AG04449 (cell line): Measurements from ENCODE around the gene RASGEF1B.

ENCODE experiments used
- CTCF ChIA-PET: fragments of 350-600 bp; formaldehyde crosslinking; extraction: SDS; loops from one replicate; lab custom pipeline; 2021; ENCODE audit warnings: antibody characterized with exemption; lab: Yijun Ruan, JAX
- POLR2A ChIA-PET: fragments of 400-600, 350-600 bp; formaldehyde crosslinking; extraction: SDS; loops from one replicate; lab custom pipeline; 2020; ENCODE audit warnings: antibody characterized with exemption, inconsistent platforms; lab: Yijun Ruan, JAX
- DNase-seq: peaks from one replicate; pipeline ENCODE4 v3.0.0-alpha.2; 2010; ENCODE audit warnings: low read depth, low spot score
- H3K4me3 ChIP-seq: 2 replicates; pipeline ENCODE4 v1.5.1; 2011; ENCODE audit warnings: low read depth, mild to moderate bottlenecking, control low read depth, low read length
- CTCF ChIP-seq: IDR thresholded peaks from one replicate; pipeline ENCODE4 v1.5.1; 2011; ENCODE audit warnings: mild to moderate bottlenecking, moderate library complexity, low read length, control low read depth, inconsistent platforms; ENCODE audit not compliant: insufficient read depth; ENCODE audit errors: missing control alignments

RASGEF1B gene

GRCh38 chr4:81380437-81380836, 91.3 kb downstream of the RASGEF1B start:
- TF ChIP-seq CTCF = no peak
- no peak overlapping the region for H3K4me3 ChIP-seq
- POLR2A ChIA-PET = no interaction called here
- CTCF ChIA-PET = interaction anchor here (1.3 kb wide), 1 partner anchor 9 kb away, joined by 7 read pairs; no protein-coding TSS in a partner anchor
- DNase-seq = no peak

GRCh38 chr4:81378386-81378785, 93.3 kb downstream of the RASGEF1B start:
- TF ChIP-seq CTCF = no peak
- ChIA-PET CTCF (no interaction called here), POLR2A (no interaction called here)
- H3K4me3 ChIP-seq = no peak overlapping the region
- DNase-seq = no peak

GRCh38 chr4:81377191-81377590, 94.5 kb downstream of the RASGEF1B start:
- POLR2A ChIA-PET = no interaction called here
- CTCF ChIA-PET = no interaction called here
- H3K4me3 ChIP-seq = no peak overlapping the region
- no peak for DNase-seq
- TF ChIP-seq CTCF = no peak

- TF ChIP-seq CTCF = no peak
- POLR2A ChIA-PET = no interaction called here
- H3K4me3 ChIP-seq = no peak overlapping the region
- CTCF ChIA-PET = no interaction called here
- DNase-seq = no peak
These were observed 95.0 kb downstream of the RASGEF1B start for GRCh38 chr4:81376720-81377119.
